ENCODE measurements around the gene ANXA11.
"Not testable (repeated sequence)": the region's sequence is repeated elsewhere in the genome, so short reads cannot be mapped to it uniquely, and the experiment has no call there.

ANXA11 gene

GRCh38 chr10:80205477-80206276 is at the start of gene ANXA11:
Gene ANXA11 (minus strand): TSS chr10:80205537. CDS start chr10:80172861, 32,676 bp downstream.
- DNase-seq (ENCODE audit: low read depth): no peak

- not testable (repeated sequence) for DNase-seq (ENCODE audit: low read depth)
Measured at GRCh38 chr10:80254726-80255125, 49.4 kb upstream of the ANXA11 start.

GRCh38 chr10:80253963-80254271 is 48.6 kb upstream of the ANXA11 start:
- not testable (repeated sequence) for DNase-seq (ENCODE audit: low read depth)

- no peak for DNase-seq (ENCODE audit: low read depth)
Measured at GRCh38 chr10:80253266-80253962, 48.1 kb upstream of the ANXA11 start.

GRCh38 chr10:80252296-80252887 is 47.1 kb upstream of the ANXA11 start:
- DNase-seq (ENCODE audit: low read depth): no peak

- DNase-seq (ENCODE audit: low read depth): not testable (repeated sequence)
Measured at GRCh38 chr10:80251703-80252280, 46.5 kb upstream of the ANXA11 start.

- DNase-seq (ENCODE audit: low read depth): not testable (repeated sequence)
Measured at GRCh38 chr10:80250399-80250798, 45.1 kb upstream of the ANXA11 start.

- not testable (repeated sequence) for DNase-seq (ENCODE audit: low read depth)
Measured at GRCh38 chr10:80249906-80250305, 44.6 kb upstream of the ANXA11 start.

GRCh38 chr10:80247611-80248010 is 42.3 kb upstream of the ANXA11 start:
- not testable (repeated sequence) for DNase-seq (ENCODE audit: low read depth)

GRCh38 chr10:80244371-80244770 is 39.0 kb upstream of the ANXA11 start:
- DNase-seq (ENCODE audit: low read depth): not testable (repeated sequence)

GRCh38 chr10:80242341-80242740 is 37.0 kb upstream of the ANXA11 start:
- DNase-seq (ENCODE audit: low read depth): not testable (repeated sequence)

GRCh38 chr10:80236457-80236856 is 31.1 kb upstream of the ANXA11 start:
- DNase-seq (ENCODE audit: low read depth): not testable (repeated sequence)

GRCh38 chr10:80234331-80235235 is 29.2 kb upstream of the ANXA11 start:
- DNase-seq (ENCODE audit: low read depth): not testable (repeated sequence)

- not testable (repeated sequence) for DNase-seq (ENCODE audit: low read depth)
Measured at GRCh38 chr10:80233871-80234270, 28.5 kb upstream of the ANXA11 start.

GRCh38 chr10:80226723-80227122 is 21.4 kb upstream of the ANXA11 start:
- not testable (repeated sequence) for DNase-seq (ENCODE audit: low read depth)

GRCh38 chr10:80223031-80223419 is 17.7 kb upstream of the ANXA11 start:
- DNase-seq (ENCODE audit: low read depth): not testable (repeated sequence)

- DNase-seq (ENCODE audit: low read depth): not testable (repeated sequence)
Measured at GRCh38 chr10:80218878-80219277, 13.5 kb upstream of the ANXA11 start.

GRCh38 chr10:80214368-80214982 is 9.1 kb upstream of the ANXA11 start:
- DNase-seq (ENCODE audit: low read depth): not testable (repeated sequence)

GRCh38 chr10:80212535-80213115 is 7.3 kb upstream of the ANXA11 start:
- DNase-seq (ENCODE audit: low read depth): not testable (repeated sequence)

GRCh38 chr10:80211786-80212185 is 6.4 kb upstream of the ANXA11 start:
- no peak for DNase-seq (ENCODE audit: low read depth)

- no peak for DNase-seq (ENCODE audit: low read depth)
Measured at GRCh38 chr10:80210259-80210658, 4.9 kb upstream of the ANXA11 start.
